TTC549 (cell line): ENCODE results near the gene SPIN2B.
"Not testable (repeated sequence)": the region's sequence is repeated elsewhere in the genome, so short reads cannot be mapped to it uniquely, and the experiment has no call there.

Source experiments
- FAIRE-seq: peaks from 2 replicates; lab custom pipeline; 2012; peaks lifted over from hg19 to GRCh38; lab: Jason Lieb, UNC

SPIN2B gene

GRCh38 chrX:57121162-57121755 lies at the start of gene SPIN2B:
SPIN2B (minus strand) TSS chrX:57121548.
- FAIRE-seq: peak; percentile 9

- FAIRE-seq: no peak
Observed at GRCh38 chrX:57156397-57157049, 35.2 kb upstream of the SPIN2B start.

- FAIRE-seq: no peak
Observed at GRCh38 chrX:57155171-57155570, 33.8 kb upstream of the SPIN2B start.

- not testable (repeated sequence) for FAIRE-seq
Observed at GRCh38 chrX:57152222-57152621, 30.9 kb upstream of the SPIN2B start.

GRCh38 chrX:57138674-57139073 lies 17.3 kb upstream of the SPIN2B start:
- FAIRE-seq: no peak

GRCh38 chrX:57137501-57137900 lies 16.2 kb upstream of the SPIN2B start:
- FAIRE-seq: no peak

GRCh38 chrX:57137073-57137472 lies 15.7 kb upstream of the SPIN2B start, which contains the start of gene SPIN2A:
SPIN2A (minus strand) TSS chrX:57137397; CDS start chrX:57136597, 800 bp downstream.
- not testable (repeated sequence) for FAIRE-seq

GRCh38 chrX:57136589-57136988 lies 15.2 kb upstream of the SPIN2B start:
- FAIRE-seq: not testable (repeated sequence)

- no peak for FAIRE-seq
Observed at GRCh38 chrX:57135287-57135686, 13.9 kb upstream of the SPIN2B start.

- FAIRE-seq: no peak
Observed at GRCh38 chrX:57134702-57135101, 13.4 kb upstream of the SPIN2B start.

- no peak for FAIRE-seq
Observed at GRCh38 chrX:57133706-57134105, 12.4 kb upstream of the SPIN2B start.

- FAIRE-seq: not testable (repeated sequence)
Observed at GRCh38 chrX:57133284-57133683, 11.9 kb upstream of the SPIN2B start.

GRCh38 chrX:57132046-57132445 lies 10.7 kb upstream of the SPIN2B start:
- no peak for FAIRE-seq

GRCh38 chrX:57121816-57122215 lies 468 bp upstream of the SPIN2B start:
- FAIRE-seq: no peak

- FAIRE-seq: not testable (repeated sequence)
Observed at GRCh38 chrX:57120619-57121161, 658 bp downstream of the SPIN2B start.

GRCh38 chrX:57119416-57119815 lies 1.9 kb downstream of the SPIN2B start:
- no peak for FAIRE-seq

GRCh38 chrX:57117566-57117965 lies 3.8 kb downstream of the SPIN2B start:
- not testable (repeated sequence) for FAIRE-seq

- FAIRE-seq: no peak
Observed at GRCh38 chrX:57104921-57105398, 16.4 kb downstream of the SPIN2B start.

GRCh38 chrX:57104406-57104805 lies 16.9 kb downstream of the SPIN2B start:
- FAIRE-seq: no peak

- FAIRE-seq: no peak
Observed at GRCh38 chrX:57103489-57103888, 17.9 kb downstream of the SPIN2B start.

- FAIRE-seq: not testable (repeated sequence)
Observed at GRCh38 chrX:57102918-57103317, 18.4 kb downstream of the SPIN2B start.

GRCh38 chrX:57083143-57083542 lies 38.2 kb downstream of the SPIN2B start:
- FAIRE-seq: no peak

GRCh38 chrX:57074458-57074857 lies 46.9 kb downstream of the SPIN2B start:
- no peak for FAIRE-seq
